HG03108 (cell line): ENCODE data around the gene ARMH2.

ENCODE experiments used
- ATAC-seq: cut with Tn5 transposase; IDR thresholded peaks from one replicate; pipeline ENCODE4 v1.9.1; 2021; ENCODE audit warnings: moderate library complexity; ENCODE audit not compliant: unreplicated experiment

The ARMH2 gene

GRCh38 chr6:24798740-24799540, at the start of gene ARMH2:
Gene ARMH2 (minus strand): TSS chr6:24798917. CDS start chr6:24798857, 60 bp downstream.
- ATAC-seq: no peak

GRCh38 chr6:24848461-24848860, 49.7 kb upstream of the ARMH2 start:
- no peak for ATAC-seq

GRCh38 chr6:24847402-24847801, 48.7 kb upstream of the ARMH2 start:
- no peak for ATAC-seq

- no peak for ATAC-seq
These were observed 46.9 kb upstream of the ARMH2 start for GRCh38 chr6:24845578-24845977.

GRCh38 chr6:24844903-24845302, 46.2 kb upstream of the ARMH2 start:
- ATAC-seq: no peak

- ATAC-seq: no peak
These were observed 45.3 kb upstream of the ARMH2 start for GRCh38 chr6:24844061-24844460.

GRCh38 chr6:24840187-24840586, 41.5 kb upstream of the ARMH2 start:
- ATAC-seq: no peak

GRCh38 chr6:24838994-24839393, 40.3 kb upstream of the ARMH2 start:
- ATAC-seq: no peak

- ATAC-seq: no peak
These were observed 39.4 kb upstream of the ARMH2 start for GRCh38 chr6:24838081-24838480.

GRCh38 chr6:24836109-24836508, 37.4 kb upstream of the ARMH2 start:
- no peak for ATAC-seq

- no peak for ATAC-seq
These were observed 35.1 kb upstream of the ARMH2 start for GRCh38 chr6:24833711-24834386.

- ATAC-seq: no peak
These were observed 34.1 kb upstream of the ARMH2 start for GRCh38 chr6:24832794-24833193.

- no peak for ATAC-seq
These were observed 33.3 kb upstream of the ARMH2 start for GRCh38 chr6:24831771-24832716.

- no peak for ATAC-seq
These were observed 30.9 kb upstream of the ARMH2 start for GRCh38 chr6:24829657-24830056.

- ATAC-seq: no peak
These were observed 29.3 kb upstream of the ARMH2 start for GRCh38 chr6:24827970-24828369.

- ATAC-seq: no peak
These were observed 28.4 kb upstream of the ARMH2 start for GRCh38 chr6:24827162-24827561.

GRCh38 chr6:24825130-24825630, 26.5 kb upstream of the ARMH2 start:
- ATAC-seq: no peak

- no peak for ATAC-seq
These were observed 25.6 kb upstream of the ARMH2 start for GRCh38 chr6:24824142-24824938.

- no peak for ATAC-seq
These were observed 24.5 kb upstream of the ARMH2 start for GRCh38 chr6:24823185-24823584.

GRCh38 chr6:24822696-24823095, 24.0 kb upstream of the ARMH2 start:
- no peak for ATAC-seq
